Stomach smooth muscle (tissue), 2 donors: ENCODE results near the gene NAA80.

Experiments
- H3K27ac ChIP-seq: one replicate; pipeline ENCODE4 v1.7.0; 2013; ENCODE audit warnings: mild to moderate bottlenecking, low read length, inconsistent platforms
- H3K27me3 ChIP-seq, 2 donors: one replicate each; pipeline ENCODE4 v1.7.0; 2013; ENCODE audit warnings: low read length in 2 of 2; ENCODE audit not compliant: insufficient read depth in 2 of 2, control insufficient read depth in 1 of 2
- H3K36me3 ChIP-seq, 2 donors: one replicate each; pipeline ENCODE4 v1.7.0; 2013; ENCODE audit warnings: low read length in 2 of 2; ENCODE audit not compliant: control insufficient read depth in 2 of 2, insufficient read depth in 2 of 2
- H3K4me1 ChIP-seq: one replicate; pipeline ENCODE4 v1.7.0; 2013; ENCODE audit warnings: low read length; ENCODE audit not compliant: control insufficient read depth, insufficient read depth
- H3K4me3 ChIP-seq, 2 donors: one replicate each; pipeline ENCODE4 v1.7.0; 2013; ENCODE audit warnings: low read length in 2 of 2
- H3K9ac ChIP-seq, 2 donors: one replicate each; pipeline ENCODE4 v1.7.0; 2013; ENCODE audit warnings: low read length in 2 of 2, mild to moderate bottlenecking in 1 of 2
- H3K9me3 ChIP-seq, 2 donors: one replicate each; pipeline ENCODE4 v1.7.0; 2013; ENCODE audit warnings: low read length in 2 of 2; ENCODE audit not compliant: control insufficient read depth in 2 of 2
- donor health status: healthy.
- donor health status: Pancreatic carcinoma.

Gene NAA80

DNA sequence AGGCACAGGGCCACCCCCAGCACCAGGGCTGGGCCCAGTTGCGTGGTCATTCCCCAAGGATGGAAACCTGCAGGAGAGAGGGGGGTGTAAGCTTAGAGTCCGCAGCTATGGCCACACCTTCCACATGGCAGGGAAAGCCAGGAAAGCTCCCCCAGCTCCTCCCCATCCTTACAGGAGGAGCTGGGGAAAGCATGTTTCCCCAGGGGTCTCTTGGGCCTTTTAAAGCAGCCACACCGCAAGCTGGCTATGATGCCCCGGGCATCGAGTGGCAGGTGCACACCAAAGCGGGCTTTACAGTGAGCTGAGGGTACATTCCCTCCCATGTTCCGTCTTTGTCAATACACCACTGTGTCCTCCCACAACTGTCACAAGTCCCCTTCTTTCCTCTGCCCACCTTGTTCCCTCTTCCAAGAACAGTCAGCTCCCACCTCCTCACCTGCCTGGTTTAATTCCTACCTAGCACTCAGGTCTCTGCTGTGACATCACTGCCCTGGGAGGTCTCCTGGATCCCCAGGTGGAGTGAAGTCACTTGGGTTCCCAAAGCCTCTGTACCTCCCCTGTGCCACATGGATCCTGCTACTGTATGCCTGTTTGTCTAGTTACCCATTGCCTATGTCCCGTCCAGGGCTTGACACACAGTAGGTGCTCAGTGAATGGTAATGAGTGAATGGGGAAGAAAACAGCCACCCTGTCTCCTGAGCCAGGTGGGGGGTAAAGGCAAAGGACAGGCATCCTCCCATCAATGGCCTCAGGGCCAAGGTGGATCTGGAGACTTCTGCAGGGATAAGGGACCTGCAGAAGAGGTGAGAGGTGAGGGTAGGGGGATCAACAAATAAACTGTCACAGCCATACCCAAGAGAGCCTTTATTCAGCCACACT, 3.4 kb downstream of the NAA80 start:
- H3K9me3 ChIP-seq: no peaks in the 10 kb centered on the region
- no peak overlapping the region for H3K27ac ChIP-seq
- no peaks in the 10 kb centered on the region for H3K27me3 ChIP-seq
- no peak overlapping the region for H3K9ac ChIP-seq
- H3K36me3 ChIP-seq: no peaks in the 10 kb centered on the region
- peaks cover 42% of the 10 kb centered on the region for H3K4me1 ChIP-seq
- no peak overlapping the region for H3K4me3 ChIP-seq

DNA sequence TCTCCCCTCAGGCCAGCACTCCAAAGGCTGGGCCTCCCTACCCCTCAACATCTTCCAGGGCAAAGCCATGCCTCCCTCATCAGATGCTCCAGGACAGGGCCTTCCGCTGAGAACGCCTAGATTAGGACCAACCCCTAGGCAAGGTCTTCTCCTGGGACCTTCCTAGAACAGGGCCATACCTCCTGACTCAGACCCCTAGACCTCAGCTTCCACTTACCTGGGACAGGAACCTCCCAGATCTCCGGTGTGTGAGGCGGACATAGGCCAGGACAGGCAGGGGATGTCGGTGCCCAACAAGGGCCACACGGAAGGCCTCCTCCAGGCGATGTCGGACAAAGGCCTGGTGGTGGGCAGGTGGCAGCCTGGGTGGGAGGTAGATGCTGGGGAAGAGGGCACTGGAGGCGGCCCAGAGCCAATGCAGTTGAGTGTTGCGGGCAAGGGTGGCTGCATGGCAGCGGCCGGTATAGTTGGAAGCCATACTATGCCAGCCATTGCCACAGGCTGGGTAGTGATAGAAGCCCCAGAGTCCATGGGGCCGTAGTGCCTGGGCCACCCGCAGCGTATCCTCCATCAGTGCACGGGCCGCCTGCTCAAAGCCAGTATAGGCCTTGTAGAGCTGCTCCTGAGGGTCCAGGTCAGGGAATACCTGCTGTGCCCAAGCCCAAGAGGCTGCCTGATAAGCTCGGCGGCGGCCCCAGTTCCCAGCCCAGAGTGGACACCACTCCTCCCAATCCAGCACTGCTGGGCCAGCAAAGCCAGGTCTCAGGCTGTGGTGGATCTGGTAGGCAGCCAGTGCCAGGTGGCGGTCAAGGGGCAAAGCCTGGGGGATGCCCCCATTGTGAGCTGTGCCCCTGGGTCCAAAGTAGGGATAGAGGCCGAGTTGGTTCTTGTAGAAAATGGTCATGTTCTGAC, 4.5 kb downstream of the NAA80 start:
- no peak overlapping the region for H3K9ac ChIP-seq
- H3K36me3 ChIP-seq: peaks cover 5 to 7% of the 10 kb centered on the region in 2 donors
- no peaks in the 10 kb centered on the region for H3K27me3 ChIP-seq
- no peak overlapping the region for H3K4me3 ChIP-seq
- H3K27ac ChIP-seq: no peak overlapping the region
- H3K4me1 ChIP-seq: peaks cover 38% of the 10 kb centered on the region
- no peaks in the 10 kb centered on the region for H3K9me3 ChIP-seq

DNA sequence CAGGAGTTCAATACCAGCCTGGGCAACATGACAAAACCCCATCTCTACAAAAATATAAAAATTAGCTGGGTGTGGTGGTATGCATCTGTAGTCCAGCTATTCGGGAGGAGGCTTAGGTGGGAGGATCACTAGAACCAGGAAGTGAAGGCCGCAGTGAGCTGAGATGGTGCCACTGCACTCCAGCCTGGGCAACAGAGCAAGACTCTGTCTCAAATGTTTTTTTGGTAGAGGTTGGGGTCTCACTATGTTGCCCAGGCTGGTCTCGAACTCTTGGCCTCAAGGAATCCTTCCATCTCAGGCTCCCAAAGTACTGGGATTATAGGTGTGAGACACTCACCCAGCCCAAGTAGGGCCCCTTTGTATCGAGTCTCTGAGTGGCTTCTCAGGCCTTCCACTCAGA, 5.1 kb downstream of the NAA80 start:
- Histone ChIP-seq H3K4me3 (no peak overlapping the region), H3K4me1 (peaks cover 34% of the 10 kb centered on the region), H3K27me3 (no peaks in the 10 kb centered on the region), H3K9ac (no peak overlapping the region), H3K9me3 (no peaks in the 10 kb centered on the region), H3K36me3 (peaks cover 11 to 13% of the 10 kb centered on the region in 2 donors), H3K27ac (no peak overlapping the region)

DNA sequence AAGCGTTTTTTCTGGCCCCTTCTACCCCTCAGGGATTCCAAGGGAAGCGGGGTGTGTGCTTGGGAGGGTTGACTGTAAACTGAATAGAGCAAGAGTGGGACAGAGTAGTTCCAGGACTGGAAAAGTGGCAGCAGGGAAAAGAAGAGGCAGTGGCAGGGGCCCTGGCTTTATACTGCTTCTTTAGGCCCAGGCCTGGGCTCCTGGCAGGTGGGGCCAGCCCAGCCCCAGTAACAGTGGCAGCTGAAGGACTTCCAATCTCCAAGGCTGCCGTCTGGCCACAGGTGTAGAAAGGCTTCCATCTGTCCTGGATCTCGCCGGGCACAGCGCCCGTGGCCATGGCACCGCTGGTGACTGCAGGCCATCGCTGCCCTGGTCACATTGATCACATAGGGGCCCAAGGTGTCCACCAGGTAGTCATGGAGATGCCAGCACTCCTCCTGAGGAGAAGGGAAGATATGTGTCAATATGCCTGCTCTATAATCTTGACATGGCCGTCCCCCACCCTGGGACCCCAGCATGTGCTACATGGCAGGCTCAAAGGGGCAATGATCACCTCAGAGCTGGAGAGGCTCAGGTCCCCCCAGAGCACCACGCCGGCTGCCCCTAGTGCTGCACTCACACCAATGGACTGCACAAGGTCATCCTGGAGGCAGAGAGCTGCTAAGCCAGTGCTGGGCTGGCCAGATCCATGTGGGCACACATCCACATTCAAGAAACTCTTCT, 6.0 kb downstream of the NAA80 start:
- H3K4me3 ChIP-seq: peak overlapping the region; percentile 50 to 92
- peak overlapping the region; percentile 77 to 92 for H3K9ac ChIP-seq
- H3K9me3 ChIP-seq: no peaks in the 10 kb centered on the region
- no peaks in the 10 kb centered on the region for H3K27me3 ChIP-seq
- H3K4me1 ChIP-seq: peaks cover 26% of the 10 kb centered on the region
- H3K36me3 ChIP-seq: peaks cover 20 to 22% of the 10 kb centered on the region in 2 donors
- H3K27ac ChIP-seq: peak overlapping the region; percentile 90

DNA sequence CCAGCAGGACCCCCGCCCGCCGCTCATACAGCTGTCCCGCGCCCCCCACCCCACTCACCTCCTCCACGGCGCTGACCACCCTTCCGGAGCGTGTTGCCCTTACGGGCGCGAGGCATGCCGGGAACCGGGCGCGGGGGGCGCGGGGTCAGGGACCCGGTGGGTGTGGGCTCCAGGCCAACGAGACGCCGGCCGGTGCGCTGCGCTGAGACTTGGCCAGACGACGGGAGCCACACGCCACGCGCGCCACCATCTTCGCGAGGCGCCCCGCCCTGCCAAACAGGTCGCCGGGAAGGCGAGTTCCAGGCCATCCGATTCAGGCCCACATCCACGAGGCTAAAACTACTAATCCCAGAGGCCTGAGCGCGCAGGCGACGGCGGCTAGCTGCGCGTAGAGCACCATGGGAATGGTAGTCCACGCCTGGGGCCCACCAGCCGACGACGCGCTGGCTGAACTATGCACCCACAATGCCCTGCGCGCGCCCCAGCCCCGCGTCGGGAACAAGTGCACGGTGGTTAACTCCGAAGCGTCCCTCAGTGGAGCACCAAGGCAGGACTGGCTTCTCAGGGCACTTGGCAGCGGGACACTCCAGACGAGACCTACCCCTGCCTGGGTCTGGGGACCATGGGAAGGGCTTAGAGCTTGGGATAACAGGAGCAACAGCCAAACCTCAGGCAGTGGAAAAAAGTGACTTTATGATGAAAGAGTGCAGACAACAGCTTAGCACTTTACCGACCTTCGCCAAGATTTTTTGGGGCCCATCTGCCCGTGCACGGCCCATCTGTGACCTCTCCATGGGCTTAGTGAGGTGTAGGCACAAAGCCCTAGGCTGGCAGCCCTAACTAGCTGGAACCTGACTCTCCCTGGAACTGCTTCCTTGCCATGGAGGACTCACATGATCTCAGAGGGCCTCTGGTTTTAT, 6.8 kb downstream of the NAA80 start, which contains the start of gene IFRD2:
TSS of gene IFRD2 (minus strand) at position 271 of the 920 bp plus-strand sequence. CDS start at position 116, 155 bp downstream.
- Histone ChIP-seq H3K4me1 (peaks cover 23% of the 10 kb centered on the region), H3K9me3 (no peaks in the 10 kb centered on the region), H3K36me3 (peaks cover 26 to 28% of the 10 kb centered on the region in 2 donors), H3K27ac (peak within 1 kb of the TSS; percentile 90), H3K4me3 (peak within 1 kb of the TSS; percentile 92 to 98), H3K9ac (peak within 1 kb of the TSS; percentile 86 to 92), H3K27me3 (no peaks in the 10 kb centered on the region)

DNA sequence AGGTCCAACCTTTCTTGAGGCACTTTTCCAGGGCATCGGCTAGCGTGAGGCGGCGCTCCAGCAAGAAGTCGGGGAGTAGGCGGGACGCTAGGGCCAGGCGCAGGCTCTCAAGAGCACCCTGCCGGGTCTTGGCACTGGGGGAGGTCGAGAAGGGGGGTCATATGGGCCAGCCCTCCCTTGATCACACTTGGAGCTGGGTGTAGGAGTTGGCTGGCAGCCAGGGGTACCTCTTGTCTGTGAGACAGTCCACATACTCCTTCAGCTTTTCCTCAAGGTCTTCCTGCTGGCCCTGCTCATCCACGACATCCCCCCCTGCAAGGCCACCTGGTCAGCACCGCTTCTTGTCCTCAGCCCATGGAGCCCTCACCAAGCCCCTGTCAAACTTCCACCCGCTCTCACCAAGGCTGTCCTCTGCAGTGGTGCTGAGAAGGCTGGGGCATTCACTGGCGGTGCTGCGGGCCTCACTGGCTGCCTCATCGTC, 9.0 kb downstream of the NAA80 start:
- H3K9ac ChIP-seq: no peak overlapping the region
- H3K27ac ChIP-seq: no peak overlapping the region
- peaks cover 23% of the 10 kb centered on the region for H3K4me1 ChIP-seq
- no peak overlapping the region for H3K4me3 ChIP-seq
- no peaks in the 10 kb centered on the region for H3K9me3 ChIP-seq
- H3K36me3 ChIP-seq: peaks cover 28 to 30% of the 10 kb centered on the region in 2 donors
- no peaks in the 10 kb centered on the region for H3K27me3 ChIP-seq

DNA sequence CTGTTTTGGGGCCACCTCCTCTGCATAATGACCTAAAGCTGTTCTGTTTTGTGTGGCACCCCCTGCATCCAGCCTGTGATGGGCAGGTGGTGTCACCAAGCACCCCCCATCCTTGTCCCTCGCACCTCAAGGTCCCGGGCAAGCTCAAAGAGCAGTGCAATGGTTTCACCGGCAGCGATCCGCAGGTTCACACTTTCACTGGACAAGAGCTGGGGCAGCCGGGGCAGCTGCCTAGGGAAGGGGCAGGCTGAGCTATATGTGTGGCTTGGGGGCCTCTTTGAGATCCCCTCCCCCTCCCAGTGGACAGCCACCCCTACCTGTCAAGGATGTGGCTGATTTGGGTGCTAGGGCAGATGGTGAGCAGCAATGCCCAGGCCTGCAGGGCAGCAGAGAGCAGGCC, 10.1 kb downstream of the NAA80 start:
- Histone ChIP-seq H3K4me1 (peaks cover 23% of the 10 kb centered on the region), H3K4me3 (no peak overlapping the region), H3K9ac (no peak overlapping the region), H3K9me3 (no peaks in the 10 kb centered on the region), H3K36me3 (peaks cover 28 to 30% of the 10 kb centered on the region in 2 donors), H3K27me3 (no peaks in the 10 kb centered on the region), H3K27ac (no peak overlapping the region)

DNA sequence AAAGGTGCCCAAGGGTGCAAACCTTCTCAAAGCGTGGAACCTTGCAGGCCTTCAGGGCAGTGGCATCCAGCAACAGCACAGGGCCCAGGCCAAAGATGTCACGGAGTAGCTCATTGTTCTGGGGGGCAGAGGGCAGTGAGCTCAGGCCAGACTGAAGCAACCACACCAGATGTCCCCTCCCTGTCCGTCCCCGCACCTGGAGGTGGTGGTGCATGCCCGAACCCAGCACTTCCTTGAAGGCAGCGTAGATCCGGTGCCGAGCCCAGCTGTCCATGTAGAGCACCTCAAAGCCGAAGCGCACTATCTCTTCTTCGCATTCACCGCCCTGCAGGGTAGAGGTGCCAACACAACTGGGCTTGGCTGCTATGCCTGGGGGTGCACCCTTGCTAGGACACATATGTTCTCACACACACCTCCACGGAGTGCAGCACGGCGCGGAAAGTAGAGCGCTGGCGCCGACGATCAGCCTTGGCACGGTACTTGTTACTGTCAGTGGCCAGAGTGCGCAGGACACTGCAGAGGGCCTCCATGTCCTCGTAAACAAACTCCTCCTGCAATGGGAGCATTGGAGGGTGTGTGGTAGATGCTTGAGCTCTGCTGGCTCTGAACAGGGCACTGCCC, 10.7 kb downstream of the NAA80 start:
- Histone ChIP-seq H3K9me3 (no peaks in the 10 kb centered on the region), H3K27ac (no peak overlapping the region), H3K36me3 (peaks cover 28 to 30% of the 10 kb centered on the region in 2 donors), H3K9ac (no peak overlapping the region), H3K4me3 (no peak overlapping the region), H3K27me3 (no peaks in the 10 kb centered on the region), H3K4me1 (peaks cover 23% of the 10 kb centered on the region)

DNA sequence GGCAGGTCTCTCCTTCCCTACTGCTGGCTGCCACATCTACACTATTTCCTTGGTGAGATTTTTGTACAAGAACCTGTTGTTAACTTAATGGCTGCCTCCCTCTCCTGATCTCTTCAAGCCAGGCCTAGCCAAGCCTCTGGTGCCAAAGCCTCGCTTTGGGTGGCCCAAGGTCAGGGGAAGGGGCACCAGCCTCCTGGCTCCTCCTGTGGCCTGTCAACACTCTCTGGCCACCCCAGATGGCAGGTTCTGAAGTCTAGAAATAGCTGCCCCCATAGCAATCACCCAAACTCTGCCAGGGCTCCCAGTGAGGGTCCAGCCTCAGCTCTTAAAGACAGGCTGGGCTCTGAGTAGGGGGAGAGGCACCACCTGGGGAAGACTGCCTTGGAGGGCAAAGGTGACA, 11.9 kb downstream of the NAA80 start:
- Histone ChIP-seq H3K4me3 (no peak overlapping the region), H3K4me1 (peaks cover 14% of the 10 kb centered on the region), H3K36me3 (peaks cover 28 to 30% of the 10 kb centered on the region in 2 donors), H3K27ac (no peak overlapping the region), H3K9ac (no peak overlapping the region), H3K9me3 (no peaks in the 10 kb centered on the region), H3K27me3 (no peaks in the 10 kb centered on the region)
